ENCODE measurements around the gene USP13. TPM values are rescaled to one million over a fixed set of nuclear protein-coding genes. Genes with fewer than 3 reads are reported as not detected.
A peak's percentile ranks its signal among the peaks of the same experiment; 100 is the strongest.

Gene USP13
- total and polyA plus RNA-seq, 2 donors (not counting 3 experiments of a cell fraction or from before 2014, with no cell fraction given): 5.8 to 24.0 TPM

- Histone ChIP-seq H3K4me3 (replicated peaks in 1 of 3; ENCODE audit: insufficient read depth in 1 of 3, low read depth in 1 of 3, low read length in 3 of 3) (no peak overlapping the region), H3K4me1 (ENCODE audit: control insufficient read depth, extremely low read depth, insufficient read depth, low read length) (peaks cover 7% of the 10 kb centered on the region), H3K36me3 (ENCODE audit: control insufficient read depth in 2 of 2, extremely low read depth in 1 of 2, insufficient read depth in 2 of 2, low read length in 2 of 2) (no peaks in the 10 kb centered on the region), H3K9ac (replicated peaks; ENCODE audit: extremely low read depth, insufficient read depth, low read length) (no peak overlapping the region), H2AFZ (ENCODE audit: low read depth, low read length) (no peak overlapping the region), H3K4me2 (ENCODE audit: insufficient read depth, low read length) (no peak overlapping the region), H3K9me3 (replicated peaks; ENCODE audit: control insufficient read depth, insufficient read depth, low read length) (no peaks in the 10 kb centered on the region), H4K20me1 (replicated peaks; ENCODE audit: control insufficient read depth, extremely low read depth, insufficient read depth, low read length) (peaks cover 3% of the 10 kb centered on the region), H3K27me3 (ENCODE audit: control insufficient read depth in 2 of 2, insufficient read depth in 2 of 2, low read length in 2 of 2) (no peaks in the 10 kb centered on the region), H3K79me2 (ENCODE audit: control insufficient read depth, insufficient read depth, low read length) (peaks cover 73% of the 10 kb centered on the region), H3K9me1 (replicated peaks; ENCODE audit: control insufficient read depth, extremely low read depth, insufficient read depth, low read length) (no peaks in the 10 kb centered on the region), H3K27ac (ENCODE audit: insufficient read depth, low read depth, low read length) (no peak overlapping the region)
- intact Hi-C loops (cut with micrococcal nuclease) (no loop called here), dilution Hi-C loops (cut with MboI; ENCODE audit: extremely low pct_ligation_motif_present, low sequenced_read_pairs) (no loop called here)
- TF ChIP-seq, protein P1, sequence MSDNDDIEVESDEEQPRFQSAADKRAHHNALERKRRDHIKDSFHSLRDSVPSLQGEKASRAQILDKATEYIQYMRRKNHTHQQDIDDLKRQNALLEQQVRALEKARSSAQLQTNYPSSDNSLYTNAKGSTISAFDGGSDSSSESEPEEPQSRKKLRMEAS (IDR thresholded peaks at IDR 0.05; ENCODE audit: insufficient read depth, insufficient read length): no peak
- TF ChIP-seq POLR2AphosphoS5 (IDR thresholded peaks at IDR 0.05; ENCODE audit: insufficient read depth, low read depth, low read length): no peak
- no peak for DNase-seq (ENCODE audit: low read depth, low spot score)
- no TSS peak for BruUV-seq (replicated peaks)
- ChIA-PET POLR2A (no interaction called here), CTCF (interaction anchor here (2.0 kb wide), 1 partner anchor 11 kb away, joined by 6 read pairs; the partner anchor contains the start of gene USP13)
- FAIRE-seq: no peak
These were observed 10.3 kb downstream of the USP13 start for GRCh38 chr3:179663093-179663492.

- ChIA-PET CTCF (interaction anchor here (0.6 to 3.8 kb wide), 3 partner anchors 12 to 53 kb away, joined by 3 to 18 read pairs (median 4); no protein-coding TSS in a partner anchor), POLR2A (no interaction called here)
- no peaks in the 10 kb centered on the region for H3K9me3 ChIP-seq (replicated peaks; ENCODE audit: control insufficient read depth, insufficient read depth, low read length)
- FAIRE-seq (peak; percentile 8), DNase-seq (ENCODE audit: low read depth, low spot score) (peak; percentile 42)
- peaks cover under 1% of the 10 kb centered on the region for H4K20me1 ChIP-seq (replicated peaks; ENCODE audit: control insufficient read depth, extremely low read depth, insufficient read depth, low read length)
- no peak overlapping the region for H2AFZ ChIP-seq (ENCODE audit: low read depth, low read length)
- H3K79me2 ChIP-seq (ENCODE audit: control insufficient read depth, insufficient read depth, low read length): peaks cover 77% of the 10 kb centered on the region
- BruUV-seq (replicated peaks): no TSS peak
- TF ChIP-seq POLR2A (IDR thresholded peaks at IDR 0.05; ENCODE audit: low read depth, low read length) (no peak), EZH2 (IDR thresholded peaks at IDR 0.05; ENCODE audit: borderline replicate concordance, low read depth, low read length, severe bottlenecking) (no peak)
- no peak overlapping the region for H3K27ac ChIP-seq (ENCODE audit: insufficient read depth, low read depth, low read length)
- dilution Hi-C loops (cut with MboI; ENCODE audit: extremely low pct_ligation_motif_present, low sequenced_read_pairs) (no loop called here), intact Hi-C loops (cut with micrococcal nuclease) (no loop called here)
- H3K9ac ChIP-seq (replicated peaks; ENCODE audit: extremely low read depth, insufficient read depth, low read length): no peak overlapping the region
- H3K4me3 ChIP-seq (replicated peaks in 1 of 3; ENCODE audit: insufficient read depth in 1 of 3, low read depth in 1 of 3, low read length in 3 of 3): no peak overlapping the region
- H3K36me3 ChIP-seq (ENCODE audit: control insufficient read depth in 2 of 2, extremely low read depth in 1 of 2, insufficient read depth in 2 of 2, low read length in 2 of 2): no peaks in the 10 kb centered on the region
- H3K4me1 ChIP-seq (ENCODE audit: control insufficient read depth, extremely low read depth, insufficient read depth, low read length): peaks cover 9% of the 10 kb centered on the region
- H3K27me3 ChIP-seq (ENCODE audit: control insufficient read depth in 2 of 2, insufficient read depth in 2 of 2, low read length in 2 of 2): no peaks in the 10 kb centered on the region
- H3K4me2 ChIP-seq (ENCODE audit: insufficient read depth, low read length): no peak overlapping the region
- H3K9me1 ChIP-seq (replicated peaks; ENCODE audit: control insufficient read depth, extremely low read depth, insufficient read depth, low read length): no peaks in the 10 kb centered on the region
These were observed 13.2 kb downstream of the USP13 start for GRCh38 chr3:179666030-179666429.

All from endothelial cell of umbilical vein (primary cell).